Neuronal stem cell (in vitro differentiated cells): ENCODE measurements around the gene SARNP. TPM values are rescaled to one million over a fixed set of nuclear protein-coding genes. Genes with fewer than 3 reads are reported as not detected.
A peak's percentile ranks its signal among the peaks of the same experiment; 100 is the strongest.

Source experiments
- DNase-seq: peaks from one replicate; pipeline ENCODE4 v3.0.0-alpha.2; 2013; ENCODE audit warnings: low spot score
- H2AFZ ChIP-seq: one replicate; pipeline ENCODE4 v1.6.1; 2013; ENCODE audit warnings: mild to moderate bottlenecking, low read length, inconsistent platforms
- H2AK5ac ChIP-seq: 2 replicates; pipeline ENCODE4 v1.6.1; 2013; ENCODE audit warnings: low read depth, mild to moderate bottlenecking, inconsistent platforms, low read length, moderate library complexity, mixed read lengths
- H2BK120ac ChIP-seq: 2 replicates; pipeline ENCODE4 v1.6.1; 2013; ENCODE audit warnings: low read depth, mild to moderate bottlenecking, inconsistent platforms, low read length, moderate library complexity, mixed read lengths
- H2BK12ac ChIP-seq: one replicate; pipeline ENCODE4 v1.6.1; 2013; ENCODE audit warnings: low read length, inconsistent platforms
- H2BK15ac ChIP-seq: 2 replicates; pipeline ENCODE4 v1.6.1; 2013; ENCODE audit warnings: mild to moderate bottlenecking, low read length, inconsistent platforms, mixed read lengths
- H2BK5ac ChIP-seq: one replicate; pipeline ENCODE4 v1.6.1; 2013; ENCODE audit warnings: inconsistent platforms, mild to moderate bottlenecking, low read length, moderate library complexity
- H3K14ac ChIP-seq: one replicate; pipeline ENCODE4 v1.6.1; 2013; ENCODE audit warnings: low read length, inconsistent platforms
- H3K18ac ChIP-seq: 2 replicates; pipeline ENCODE4 v1.6.1; 2013; ENCODE audit warnings: low read length, inconsistent platforms
- H3K23ac ChIP-seq: 2 replicates; pipeline ENCODE4 v1.6.1; 2013; ENCODE audit warnings: low read depth, mild to moderate bottlenecking, mixed read lengths, low read length, inconsistent platforms; ENCODE audit not compliant: poor library complexity
- H3K27ac ChIP-seq: replicated peaks from 3 replicates; pipeline ENCODE4 v1.5.1; 2013; ENCODE audit warnings: low read length, inconsistent platforms
- H3K27me3 ChIP-seq, 3 experiments: 2 replicates each; pipeline ENCODE4 v1.6.1; 2013; ENCODE audit warnings: low read length in 3 of 3, mild to moderate bottlenecking in 2 of 3, inconsistent platforms in 1 of 3, low read depth in 1 of 3, mixed read lengths in 1 of 3, moderate library complexity in 1 of 3; ENCODE audit not compliant: control insufficient read depth in 3 of 3, insufficient read depth in 3 of 3
- H3K36me3 ChIP-seq, 2 donors: replicated peaks in 1 of 2; 2 replicates each; pipeline ENCODE4 v1.6.1; 2013; ENCODE audit warnings: low read length in 2 of 2; ENCODE audit not compliant: control insufficient read depth in 2 of 2, insufficient read depth in 2 of 2
- H3K4ac ChIP-seq: 2 replicates; pipeline ENCODE4 v1.6.1; 2013; ENCODE audit warnings: inconsistent platforms, mild to moderate bottlenecking, low read length, moderate library complexity
- H3K4me1 ChIP-seq, 2 donors: 1 replicate in 1 of 2; 2 replicates in 1 of 2; pipeline ENCODE4 v1.6.1; 2013; ENCODE audit warnings: low read length in 2 of 2, low read depth in 1 of 2; ENCODE audit not compliant: control insufficient read depth in 2 of 2, insufficient read depth in 1 of 2
- H3K4me2 ChIP-seq: one replicate; pipeline ENCODE4 v1.6.1; 2013; ENCODE audit warnings: mild to moderate bottlenecking, low read length, inconsistent platforms; ENCODE audit not compliant: insufficient read depth, poor library complexity, severe bottlenecking
- H3K4me3 ChIP-seq, 2 donors: 2 replicates each; pipeline ENCODE4 v1.5.1; 2013; ENCODE audit warnings: low read length in 2 of 2, mild to moderate bottlenecking in 2 of 2, inconsistent platforms in 1 of 2, moderate library complexity in 1 of 2
- H3K79me1 ChIP-seq: one replicate; pipeline ENCODE4 v1.6.1; 2013; ENCODE audit warnings: low read depth, mild to moderate bottlenecking, inconsistent platforms, low read length, moderate library complexity
- H3K9ac ChIP-seq: one replicate; pipeline ENCODE4 v1.6.1; 2013; ENCODE audit warnings: mild to moderate bottlenecking, low read depth, low read length, inconsistent platforms; ENCODE audit not compliant: poor library complexity
- H3K9me3 ChIP-seq, 2 donors: replicated peaks in 1 of 2; 2 replicates each; pipeline versions ENCODE3 to v1.6.1; 2013; ENCODE audit warnings: low read length in 2 of 2, mild to moderate bottlenecking in 2 of 2, inconsistent platforms in 1 of 2, low read depth in 1 of 2, mixed read lengths in 1 of 2, moderate library complexity in 1 of 2; ENCODE audit not compliant: control insufficient read depth in 2 of 2, insufficient read depth in 1 of 2
- H4K8ac ChIP-seq: one replicate; pipeline ENCODE4 v1.6.1; 2013; ENCODE audit warnings: low read depth, mild to moderate bottlenecking, inconsistent platforms, low read length, moderate library complexity
- H4K91ac ChIP-seq: one replicate; pipeline ENCODE4 v1.6.1; 2013; ENCODE audit warnings: low read length, low read depth, mild to moderate bottlenecking, inconsistent platforms; ENCODE audit not compliant: poor library complexity
- WGBS, 2 donors: extraction: QIAGEN DNeasy Blood & Tissue Kit; methylation state at CpG; one replicate each; pipeline ENCODE4 v1.1.7; 2013; ENCODE audit warnings: missing lambda C conversion rate in 2 of 2, mixed read lengths in 1 of 2; ENCODE audit not compliant: insufficient read length in 2 of 2, insufficient replicate concordance in 1 of 2; ENCODE audit errors: extremely low coverage in 2 of 2; 5-methylcytosine and 5-hydroxymethylcytosine counted together
- small RNA-seq: library from polyadenylated mRNA; stranded (forward); fragments of <200 nt; extraction: miRNeasy Mini kit (QIAGEN cat#:217004); gene quantifications from one replicate; pipeline ENCODE3, GENCODE V24; 2013; ENCODE audit not compliant: insufficient read depth

Gene SARNP

DNA sequence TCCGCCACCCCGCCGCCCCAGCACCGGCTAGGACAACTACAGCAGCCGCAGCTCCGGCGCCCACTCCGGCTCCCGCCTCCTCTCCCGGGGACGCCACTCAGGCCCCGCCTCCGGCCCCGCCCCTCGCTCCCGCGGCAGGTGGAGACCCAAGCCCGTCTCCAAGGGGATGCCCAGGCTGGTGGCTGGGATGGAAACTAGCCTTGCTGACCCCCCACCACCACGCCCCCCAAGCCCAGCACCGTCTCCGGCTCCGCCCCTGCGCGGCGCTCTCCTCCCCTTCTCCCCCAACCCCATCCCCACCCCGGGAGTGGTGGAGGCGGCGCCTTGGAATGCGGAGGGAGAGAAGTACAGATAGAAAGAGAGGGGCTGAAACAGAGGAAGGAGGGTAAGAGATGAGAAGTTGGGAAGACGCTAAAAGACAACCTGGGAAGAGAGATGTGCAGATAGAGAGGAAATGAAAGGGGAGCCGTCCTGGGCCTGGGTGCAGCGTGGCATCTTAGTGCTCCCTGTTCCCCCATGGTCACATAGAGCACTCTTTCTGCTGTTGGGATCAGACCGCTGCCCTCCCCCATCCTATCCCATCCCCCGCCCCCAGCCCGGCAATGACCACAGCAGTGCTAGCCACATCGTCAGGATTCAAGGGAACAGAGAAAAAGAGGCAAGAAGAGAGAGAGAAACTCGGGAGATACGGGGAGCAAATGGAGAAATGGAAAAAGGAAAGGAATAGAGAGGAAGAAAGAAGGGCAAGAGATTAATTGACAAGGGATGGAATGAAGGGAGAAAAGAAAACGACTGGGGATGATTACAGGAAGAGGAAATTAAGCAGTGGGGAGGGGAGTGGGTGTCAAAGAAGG, 109.5 kb downstream of the SARNP start, which contains the start of gene ITGA7:
ITGA7 (minus strand) TSS at position 64 of the 854 bp plus-strand sequence. CDS start 222 bp downstream, outside the sequence.
- no peak within 1 kb of the TSS for H4K91ac ChIP-seq
- H3K4me2 ChIP-seq = peak within 1 kb of the TSS; percentile 86
- peak within 1 kb of the TSS; percentile 97 for H3K9ac ChIP-seq
- H2AFZ ChIP-seq = peak within 1 kb of the TSS; percentile 92
- no peak within 1 kb of the TSS for H2AK5ac ChIP-seq
- H3K27me3 ChIP-seq = peaks cover 0 to 34% (median 0%) of the 10 kb centered on the region in 3 experiments
- H2BK5ac ChIP-seq = no peak within 1 kb of the TSS
- DNase-seq = peak; percentile 92
- H2BK15ac ChIP-seq = no peak within 1 kb of the TSS
- no peak within 1 kb of the TSS for H3K4ac ChIP-seq
- H3K14ac ChIP-seq = no peak within 1 kb of the TSS
- no peaks in the 10 kb centered on the region for H3K9me3 ChIP-seq
- peak within 1 kb of the TSS; percentile 76 to 92 for H3K4me3 ChIP-seq
- peak within 1 kb of the TSS; percentile 96 for H3K18ac ChIP-seq
- no peak within 1 kb of the TSS for H2BK12ac ChIP-seq
- peaks cover 2% of the 10 kb centered on the region for H3K79me1 ChIP-seq
- WGBS, 2 donors = no CpG with 5 or more reads among the region's 39 CpGs
- no peak within 1 kb of the TSS for H4K8ac ChIP-seq
- peaks cover 15 to 24% of the 10 kb centered on the region in 2 donors for H3K4me1 ChIP-seq
- peak within 1 kb of the TSS; percentile 59 for H3K23ac ChIP-seq
- H3K36me3 ChIP-seq = no peaks in the 10 kb centered on the region
- peak within 1 kb of the TSS; percentile 79 for H3K27ac ChIP-seq
- H2BK120ac ChIP-seq = peak within 1 kb of the TSS; percentile 10

Small RNAs within 50 kb of the gene (small RNA-seq; reads per million reads assigned to genes)
- gene AC009779.1 (not detected), gene RF00017 (not detected)
